GM15510 (cell line): ENCODE results near the gene ERAS.

Source experiments
- POLR2A ChIP-seq: IDR thresholded peaks from 3 replicates; pipeline ENCODE4 v1.6.1; 2011; ENCODE audit warnings: borderline replicate concordance; ENCODE audit not compliant: insufficient read length; ENCODE audit errors: extremely low read depth

Gene ERAS

DNA sequence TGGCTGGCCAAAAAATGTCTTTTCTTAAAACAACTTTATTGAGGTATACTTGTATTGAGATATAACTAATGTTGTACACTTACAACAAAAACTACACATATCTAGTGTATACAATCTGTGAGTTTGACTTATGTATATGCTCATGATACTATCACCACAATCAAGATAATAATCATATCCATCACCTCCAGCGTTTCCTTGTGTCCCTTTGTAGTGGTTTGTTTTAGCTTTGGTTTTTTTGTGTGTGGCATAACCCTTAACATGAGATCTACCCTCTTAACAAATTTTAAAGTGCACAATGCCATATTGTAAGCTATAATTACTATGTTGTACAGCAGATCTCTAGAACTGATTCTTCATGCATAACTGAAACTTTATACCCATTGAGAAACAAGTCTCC lies 22.5 kb downstream of the ERAS start:
- no peak for TF ChIP-seq POLR2A

- no peak for TF ChIP-seq POLR2A
Observed at GRCh38 chrX:48852857-48853256, 26.5 kb downstream of the ERAS start.

DNA sequence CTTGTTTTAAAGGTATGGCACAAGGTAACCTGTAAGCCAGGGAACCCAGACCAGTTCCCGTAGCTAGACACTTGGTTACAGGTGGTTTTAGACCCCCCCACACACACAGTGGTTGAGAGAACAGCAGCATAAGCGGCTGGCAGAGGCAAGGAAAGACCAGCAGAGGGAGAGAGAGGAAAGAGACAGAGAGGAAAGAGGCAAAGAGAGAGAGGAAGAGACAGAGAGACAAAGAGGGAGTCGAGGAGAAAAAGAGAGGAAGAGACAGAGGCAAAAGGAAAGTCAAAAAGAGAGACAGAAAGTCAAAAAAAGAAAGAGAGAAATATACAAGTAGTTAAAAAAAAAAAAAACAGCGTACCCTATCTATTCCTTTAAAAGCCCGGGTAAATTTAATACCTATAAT lies 28.6 kb downstream of the ERAS start:
- TF ChIP-seq POLR2A, result no peak

- TF ChIP-seq POLR2A, result no peak
Observed at GRCh38 chrX:48864210-48864609, 37.9 kb downstream of the ERAS start.
